Activated T-helper 9 cell treated with anti-CD3 and anti-CD28 coated beads, Interleukin-2, amount 50 U/mL, for 16 hours (primary cell): ENCODE results near the gene RAB6B.

Source experiments
- DNase-seq: peaks from one replicate; pipeline ENCODE4 v3.0.0-alpha.2; 2020; ENCODE audit warnings: low read depth

Gene RAB6B

DNA sequence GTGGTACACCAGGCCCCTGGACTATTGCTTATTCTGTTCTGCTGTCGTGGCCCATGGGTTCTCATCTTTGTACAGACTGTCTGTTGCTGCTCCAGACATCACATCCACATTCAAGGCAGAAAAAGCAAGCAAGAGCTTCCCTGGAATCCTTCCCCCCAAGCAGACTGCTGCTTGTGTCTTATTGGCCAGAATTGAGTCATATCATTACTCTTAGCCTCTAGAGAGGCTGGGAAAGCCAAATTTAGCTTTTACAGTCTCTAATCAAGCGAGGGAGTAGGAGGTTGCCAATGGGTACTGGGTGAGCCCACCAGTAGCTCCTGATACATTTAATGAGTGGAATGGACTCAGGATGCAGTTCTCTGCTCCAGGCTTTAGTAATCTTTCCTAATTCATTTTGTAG, 39.4 kb downstream of the RAB6B start:
- DNase-seq, result no peak

DNA sequence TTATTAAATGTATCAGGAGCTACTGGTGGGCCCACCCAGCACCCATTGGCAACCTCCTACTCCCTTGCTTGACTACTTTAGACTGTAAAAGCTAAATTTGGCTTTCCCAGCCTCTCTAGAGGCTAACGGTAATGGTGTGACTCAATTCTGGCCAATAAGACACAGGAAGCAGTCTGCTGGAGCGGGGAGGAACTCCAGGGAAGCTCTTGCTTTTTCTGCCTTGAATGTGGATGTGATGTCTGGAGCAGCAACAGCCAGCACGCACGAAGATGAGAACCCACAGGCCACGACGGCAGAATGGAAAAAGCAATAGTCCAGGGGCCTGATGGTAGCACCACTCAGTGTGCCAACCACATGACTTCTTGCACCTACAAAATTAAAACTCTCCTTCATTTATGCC, 39.9 kb downstream of the RAB6B start:
- DNase-seq, result no peak

DNA sequence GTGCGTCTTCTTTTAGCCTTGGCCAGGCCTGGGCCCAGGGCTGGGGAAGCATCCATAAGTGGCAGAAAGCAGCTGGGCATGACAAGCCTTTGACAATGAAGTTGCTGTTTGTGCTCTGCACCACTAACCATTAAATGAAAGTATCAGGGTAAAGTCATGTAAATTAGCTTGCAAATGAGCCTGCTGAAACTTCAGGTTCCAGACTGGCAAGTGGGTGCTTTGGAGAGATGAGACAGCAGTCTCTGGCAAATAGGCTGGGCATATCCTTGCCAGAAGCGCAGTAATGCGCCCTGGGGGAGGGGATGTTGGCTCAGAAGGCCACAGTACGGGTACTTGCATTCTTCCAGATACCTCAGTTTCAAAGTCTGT, 40.7 kb downstream of the RAB6B start:
- no peak for DNase-seq

DNA sequence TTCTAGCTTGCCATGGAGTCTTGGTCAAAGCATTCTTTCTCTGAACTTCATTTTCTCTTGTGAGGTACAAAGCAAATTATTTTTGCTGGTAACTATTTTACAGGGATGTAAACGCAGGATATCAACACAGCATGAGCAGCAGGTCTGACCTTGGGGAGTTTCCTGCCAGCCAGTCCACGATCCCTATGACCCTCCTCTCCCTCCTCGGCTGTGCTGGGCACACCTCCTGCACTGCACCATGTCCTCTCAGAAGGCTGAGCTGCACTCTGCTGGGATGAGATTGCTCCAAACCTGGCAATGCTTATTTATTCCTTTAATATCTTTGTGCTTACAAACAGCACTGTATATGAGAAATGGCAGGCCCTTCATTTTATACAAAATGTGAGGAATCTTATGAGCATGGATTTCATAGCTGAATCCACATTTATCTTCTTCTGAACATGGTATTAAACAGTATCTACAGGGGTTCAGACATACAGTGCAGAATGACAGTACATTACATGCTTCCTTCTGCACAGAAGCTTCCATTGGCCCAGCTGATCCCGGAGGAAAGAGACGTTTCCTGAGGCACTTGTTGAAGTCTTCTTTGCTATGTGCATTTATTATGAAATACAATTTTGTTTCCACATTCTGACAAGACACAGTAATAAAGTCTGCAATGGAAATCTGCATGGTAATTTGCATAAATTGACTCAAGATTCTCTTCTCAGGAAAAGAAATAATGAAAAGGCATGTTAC, 41.2 kb downstream of the RAB6B start:
- DNase-seq, result no peak

DNA sequence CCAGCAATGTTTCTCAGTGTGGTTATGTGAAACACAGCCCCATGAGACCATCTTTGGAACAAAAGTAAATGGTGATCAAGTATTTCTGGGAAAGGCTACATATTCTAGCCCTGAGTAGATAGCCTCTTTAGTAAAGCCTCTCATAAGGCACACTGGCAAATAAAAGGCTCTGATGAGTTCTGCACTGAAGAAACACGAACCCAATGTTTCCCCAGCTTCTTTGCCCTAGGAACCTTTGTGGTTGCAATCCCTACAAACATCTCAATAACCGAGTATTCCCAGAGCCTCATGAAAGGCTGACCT, 41.8 kb downstream of the RAB6B start:
- DNase-seq, result no peak

DNA sequence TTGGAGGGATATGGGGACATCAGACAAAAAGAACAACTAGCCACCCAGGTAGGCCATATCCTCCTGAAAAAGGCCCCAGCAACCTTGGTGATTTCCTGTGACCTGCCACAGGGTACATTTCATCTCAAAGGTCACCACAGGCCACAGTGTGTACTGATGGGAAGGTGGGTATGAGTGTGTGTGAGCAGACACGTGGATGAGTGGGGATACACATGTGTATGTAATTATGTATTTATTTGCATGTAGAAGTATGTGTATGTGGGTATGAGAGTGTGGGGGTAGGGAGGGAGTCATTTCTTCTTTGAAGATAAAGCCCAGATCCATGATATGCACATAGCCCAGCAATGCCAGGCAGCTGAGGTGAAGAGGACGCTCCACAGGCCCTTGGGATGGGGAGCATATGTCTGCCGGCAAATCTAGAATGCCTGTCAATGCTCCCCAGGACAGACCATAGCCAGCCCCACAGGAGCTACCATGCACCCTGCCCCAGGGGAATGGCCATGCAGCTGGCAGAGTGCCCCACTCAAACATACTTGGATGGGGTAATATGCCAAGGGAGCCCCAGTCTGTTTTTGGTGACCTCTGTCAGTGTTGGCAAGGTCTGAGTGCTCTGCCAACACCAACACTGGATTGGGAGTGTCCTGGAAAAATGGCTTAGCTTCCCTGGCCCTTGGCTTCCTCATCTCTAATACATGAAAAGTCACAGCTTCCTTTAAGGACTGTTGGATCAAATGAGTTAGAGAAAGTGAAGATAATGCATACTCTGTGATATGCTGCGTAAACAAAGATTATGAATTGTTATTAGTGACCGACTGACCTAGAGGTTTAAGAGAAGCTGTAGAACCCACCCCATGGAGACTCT, 42.4 kb downstream of the RAB6B start:
- no peak for DNase-seq

DNA sequence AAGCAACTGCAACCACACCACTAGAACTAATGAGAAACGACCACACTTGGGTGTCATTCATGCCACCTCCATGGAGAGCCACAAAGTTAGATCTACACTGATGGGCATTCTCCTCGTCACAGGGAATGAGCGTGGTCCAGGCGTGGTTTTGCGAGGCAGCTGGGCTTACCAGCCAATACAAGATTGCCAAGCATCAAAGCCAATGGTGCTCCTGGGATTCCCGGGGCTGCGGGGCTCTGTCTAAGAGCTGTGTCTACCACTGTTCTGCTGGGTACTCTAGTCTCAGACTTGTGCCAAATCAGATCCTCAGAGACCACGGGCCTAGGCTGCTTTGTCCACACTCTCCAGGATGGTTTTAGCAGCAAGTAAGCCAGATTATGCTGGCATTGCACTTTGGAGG, 43.8 kb downstream of the RAB6B start:
- DNase-seq, result no peak

DNA sequence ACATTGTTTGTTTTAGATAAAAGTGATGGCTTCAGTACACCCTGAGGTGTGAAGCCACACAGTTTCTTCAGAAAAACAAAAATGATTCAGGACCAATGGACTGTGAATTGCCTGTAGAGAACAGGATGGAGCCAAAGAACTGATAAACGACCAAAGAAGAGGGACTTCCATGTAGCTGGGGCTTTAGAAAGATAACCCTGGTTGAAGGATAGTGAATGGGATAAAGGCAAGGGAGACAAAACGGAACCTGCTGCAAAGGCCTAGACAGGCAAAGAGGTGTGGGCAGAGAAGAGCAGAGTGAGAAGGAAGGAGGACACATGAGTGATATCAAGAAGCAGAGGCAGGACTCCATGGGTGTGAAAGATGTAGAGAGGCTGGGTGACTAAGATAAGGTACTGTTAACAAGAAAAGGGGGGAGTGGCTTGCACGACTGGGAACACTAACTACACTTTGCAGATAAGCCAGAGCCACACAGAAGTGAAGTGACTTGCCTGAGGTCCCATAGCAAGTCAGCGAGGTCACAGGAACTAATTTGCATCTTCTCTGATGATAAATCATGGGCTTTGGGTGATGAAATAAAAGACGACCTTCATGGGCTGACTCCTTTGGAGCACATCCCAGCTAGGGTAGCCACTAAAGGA, 44.3 kb downstream of the RAB6B start:
- no peak for DNase-seq

DNA sequence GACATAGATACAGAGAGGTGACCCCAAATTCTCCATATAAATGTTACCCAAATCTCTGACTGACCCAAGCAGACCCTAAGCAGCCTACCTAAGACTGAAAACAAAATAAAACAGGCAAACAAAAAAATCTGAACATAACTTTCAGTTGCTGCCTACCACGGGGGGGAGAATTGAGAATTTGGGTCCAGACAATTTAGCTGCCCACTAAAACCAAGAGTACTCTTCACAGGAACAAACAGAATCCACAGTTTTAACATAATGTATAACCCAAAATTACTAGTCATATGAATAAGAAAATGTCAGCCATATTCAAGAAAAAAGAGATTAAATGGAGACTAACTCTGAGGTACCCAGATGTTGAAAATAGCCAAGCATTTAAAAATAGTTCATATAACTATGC, 45.6 kb downstream of the RAB6B start:
- no peak for DNase-seq

DNA sequence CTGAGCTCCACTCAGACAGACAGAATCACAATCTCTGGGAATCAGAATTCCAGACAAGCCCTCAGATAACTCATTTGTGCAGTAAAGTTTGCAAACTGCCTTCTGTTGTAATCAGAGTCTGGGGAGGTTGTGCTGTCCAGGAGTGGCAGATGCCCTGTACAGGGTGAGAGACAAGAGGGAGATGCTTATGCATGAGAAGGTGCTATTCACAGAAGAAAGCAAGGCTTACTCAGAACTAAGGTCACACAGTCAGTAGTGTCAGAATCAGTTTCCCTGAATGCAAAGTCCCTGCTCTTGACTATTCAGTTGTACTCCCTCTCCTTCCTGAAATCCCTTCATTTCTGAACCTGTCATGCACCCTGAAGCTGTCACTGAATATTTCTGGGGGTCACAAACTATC, 46.3 kb downstream of the RAB6B start:
- no peak for DNase-seq

DNA sequence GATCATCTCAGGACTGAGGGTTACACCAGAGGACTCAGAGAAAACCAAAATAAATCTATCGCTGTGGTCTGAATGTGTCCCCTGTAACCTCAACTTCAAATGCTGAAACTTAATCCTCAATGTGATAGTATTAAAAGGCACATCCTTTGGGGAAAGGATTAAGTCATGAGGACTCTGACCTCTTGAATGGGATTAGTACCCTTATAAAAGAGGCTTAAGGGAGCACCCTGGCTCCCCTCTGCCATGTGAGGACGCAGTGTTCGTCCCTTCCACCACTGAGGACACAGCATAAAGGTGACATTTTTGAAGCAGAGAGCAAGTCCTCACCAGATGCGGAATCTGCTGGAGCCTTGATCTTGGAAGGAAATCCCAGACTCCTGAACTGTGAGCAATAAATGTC, 50.6 kb downstream of the RAB6B start:
- no peak for DNase-seq

DNA sequence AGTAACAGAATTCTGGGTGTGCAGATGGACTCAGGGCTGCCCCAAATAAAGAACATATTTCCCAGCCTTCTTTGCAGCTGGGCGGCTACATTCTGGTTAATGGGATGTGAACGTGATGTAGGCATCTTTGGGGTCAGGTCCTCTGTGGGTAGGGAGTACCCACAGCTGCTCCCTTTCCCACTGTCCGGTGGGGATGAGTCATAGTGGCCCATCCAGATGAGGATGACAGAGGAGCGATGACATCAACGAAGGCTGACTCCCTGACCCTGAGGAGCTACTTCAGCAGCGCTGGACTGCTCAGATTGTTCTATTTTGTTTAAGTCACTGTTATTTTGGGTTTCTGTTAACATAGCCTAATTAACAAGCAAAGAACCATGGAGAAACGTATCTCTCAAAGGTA, 52.0 kb downstream of the RAB6B start:
- no peak for DNase-seq

DNA sequence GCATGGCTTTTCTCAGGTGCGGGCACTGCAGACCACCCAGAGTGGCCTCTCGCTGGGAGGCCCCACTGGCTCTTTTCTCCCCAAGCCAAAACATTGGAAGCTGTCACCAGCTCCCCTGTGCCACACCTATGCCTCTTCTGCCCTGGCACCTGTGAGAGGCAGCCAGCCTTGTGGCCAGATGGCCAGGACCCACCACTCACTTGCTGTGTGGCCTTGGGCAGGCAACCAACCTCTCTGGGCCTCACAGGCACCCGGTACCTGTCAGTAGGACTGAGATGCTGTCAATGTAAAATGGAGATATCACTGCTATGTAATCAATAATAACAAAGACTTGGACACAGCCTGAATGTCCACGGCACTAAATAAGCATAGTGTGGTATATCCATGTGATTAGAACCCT, 53.5 kb downstream of the RAB6B start:
- DNase-seq, result no peak

DNA sequence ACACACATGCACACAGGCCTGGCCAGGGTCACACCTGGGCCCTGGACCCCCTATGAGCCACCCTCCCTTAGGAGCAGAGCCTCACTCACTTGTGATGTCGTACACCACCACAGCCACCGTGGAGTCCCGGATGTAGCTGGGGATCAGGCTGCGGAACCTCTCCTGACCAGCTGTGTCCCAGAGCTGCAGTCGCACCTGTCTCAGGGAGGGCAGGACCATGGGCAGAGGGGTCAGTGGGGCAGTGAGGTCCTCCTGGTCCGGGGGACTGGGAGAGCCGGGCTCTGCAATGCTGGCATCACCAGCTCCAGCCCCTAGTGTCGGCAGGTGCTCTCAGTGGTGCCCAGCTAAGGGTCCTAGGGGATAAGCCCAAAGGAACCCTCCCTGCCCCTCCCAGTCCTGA, 54.5 kb downstream of the RAB6B start:
- no peak for DNase-seq

DNA sequence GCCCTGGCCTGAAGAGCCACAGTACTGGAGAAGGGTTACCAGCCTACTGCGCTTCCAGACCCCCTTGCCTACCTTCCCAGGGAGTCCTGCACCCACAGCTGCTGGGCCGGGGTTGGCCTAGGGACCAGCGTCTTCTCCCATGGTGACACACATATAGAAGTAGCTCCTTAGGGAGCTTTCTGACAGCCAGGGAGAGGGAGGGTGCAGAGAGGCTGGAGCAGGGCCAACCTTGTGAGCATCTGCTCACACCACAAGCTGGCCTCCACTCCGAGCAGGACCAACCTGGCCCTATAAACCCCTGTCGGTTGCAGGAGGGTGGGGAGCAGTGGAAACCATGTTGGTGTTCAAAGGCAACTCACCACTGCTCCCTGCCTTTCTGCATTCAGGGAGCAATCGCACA, 54.9 kb downstream of the RAB6B start:
- no peak for DNase-seq

DNA sequence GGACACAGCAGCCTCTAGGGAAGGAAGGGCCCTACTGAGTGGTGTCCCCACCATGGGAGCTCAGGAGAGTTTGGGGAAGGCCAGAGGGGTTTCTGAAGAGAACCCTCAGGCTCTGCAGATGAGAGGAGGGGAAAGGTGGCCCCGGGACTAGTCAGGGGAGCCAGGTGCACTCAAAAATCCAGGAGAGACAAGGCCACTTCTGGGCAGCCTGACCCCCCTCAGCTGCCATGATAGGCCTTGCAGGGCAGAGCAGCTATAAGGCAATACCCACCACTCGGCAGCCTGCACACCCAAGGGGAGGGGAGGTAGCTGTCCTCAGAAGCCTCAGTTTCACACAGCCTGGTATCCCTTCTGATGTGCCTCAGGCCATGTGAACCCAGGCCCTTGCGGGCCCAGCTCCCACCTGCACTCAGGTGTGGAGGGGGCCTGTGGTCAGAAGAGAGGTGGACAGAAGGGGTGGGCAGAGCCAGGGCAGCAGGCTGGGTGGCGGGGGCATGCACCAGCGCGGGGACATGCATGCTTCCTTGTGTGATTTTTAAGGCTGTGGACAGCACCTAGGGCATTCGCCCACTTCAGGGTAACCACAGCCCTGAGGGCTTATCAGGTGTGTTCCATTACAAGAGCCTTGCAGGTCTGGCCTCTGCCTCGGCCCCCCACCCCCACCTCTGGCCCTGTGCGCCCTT, 55.5 kb downstream of the RAB6B start:
- DNase-seq, result no peak

DNA sequence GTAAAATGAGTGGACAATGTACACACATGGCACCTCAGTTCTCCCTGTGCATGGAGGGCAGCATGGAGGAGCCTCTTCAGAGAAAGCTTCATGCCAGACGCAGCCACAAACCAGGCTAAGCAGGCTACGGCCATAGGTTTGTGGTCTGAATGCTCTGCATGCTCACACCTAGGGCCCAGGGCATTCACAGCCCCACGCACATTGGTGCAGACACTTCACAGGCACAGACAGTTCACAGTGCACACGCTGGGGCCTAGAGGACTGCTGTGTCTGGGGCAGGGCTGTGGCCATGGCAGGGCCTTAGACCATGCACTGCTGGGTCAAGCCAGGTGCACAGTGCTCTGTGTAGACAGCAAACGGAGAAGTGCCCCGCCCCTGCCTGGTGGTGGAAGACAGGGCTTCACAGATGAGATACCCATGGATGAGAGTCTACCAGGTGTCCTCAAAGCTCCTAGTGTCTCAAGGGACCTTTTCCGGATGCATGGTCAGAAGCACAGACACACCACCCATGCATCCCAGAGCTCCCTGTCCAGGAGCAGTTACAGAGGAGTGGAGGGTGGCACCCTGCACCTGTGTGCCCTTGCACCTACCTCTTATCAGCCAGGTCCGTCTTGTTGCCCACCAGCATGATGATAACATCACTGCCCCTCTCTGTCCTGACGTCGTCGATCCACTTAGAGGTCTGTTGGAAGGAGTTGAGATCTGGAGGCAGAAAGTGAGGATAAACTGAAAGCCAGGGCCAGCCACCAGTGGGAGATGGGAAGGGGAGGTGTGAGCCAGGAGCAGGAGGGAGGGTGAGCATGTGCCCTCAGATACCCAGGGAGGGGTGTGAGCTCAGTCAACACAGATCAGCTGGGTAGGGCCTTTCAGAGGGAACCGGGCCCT, 56.5 kb downstream of the RAB6B start:
- DNase-seq, result no peak

DNA sequence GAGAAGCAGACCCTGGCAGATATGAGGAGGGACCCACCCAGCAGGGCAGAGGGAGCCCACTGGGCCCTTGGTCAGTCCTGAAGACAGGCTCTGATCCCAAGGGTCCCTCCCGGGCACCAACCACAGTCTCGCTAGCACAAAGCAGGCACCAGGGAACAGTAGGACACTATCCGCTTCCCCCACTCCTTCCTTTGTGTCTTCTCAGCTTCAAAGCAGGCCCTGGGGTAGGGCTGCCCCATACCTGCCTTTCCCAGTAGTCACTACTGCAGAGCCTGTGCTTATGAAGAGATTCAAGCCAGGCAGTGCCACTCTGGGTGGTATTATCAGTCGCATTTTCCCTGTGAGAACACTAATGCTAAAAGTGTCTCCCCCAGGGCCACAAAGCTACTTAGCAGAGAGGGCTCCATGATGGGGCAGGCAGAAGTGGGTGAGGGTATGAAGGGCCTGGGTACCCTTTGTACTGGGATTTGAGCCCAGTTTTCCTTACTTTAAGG, 57.3 kb downstream of the RAB6B start:
- DNase-seq, result no peak

DNA sequence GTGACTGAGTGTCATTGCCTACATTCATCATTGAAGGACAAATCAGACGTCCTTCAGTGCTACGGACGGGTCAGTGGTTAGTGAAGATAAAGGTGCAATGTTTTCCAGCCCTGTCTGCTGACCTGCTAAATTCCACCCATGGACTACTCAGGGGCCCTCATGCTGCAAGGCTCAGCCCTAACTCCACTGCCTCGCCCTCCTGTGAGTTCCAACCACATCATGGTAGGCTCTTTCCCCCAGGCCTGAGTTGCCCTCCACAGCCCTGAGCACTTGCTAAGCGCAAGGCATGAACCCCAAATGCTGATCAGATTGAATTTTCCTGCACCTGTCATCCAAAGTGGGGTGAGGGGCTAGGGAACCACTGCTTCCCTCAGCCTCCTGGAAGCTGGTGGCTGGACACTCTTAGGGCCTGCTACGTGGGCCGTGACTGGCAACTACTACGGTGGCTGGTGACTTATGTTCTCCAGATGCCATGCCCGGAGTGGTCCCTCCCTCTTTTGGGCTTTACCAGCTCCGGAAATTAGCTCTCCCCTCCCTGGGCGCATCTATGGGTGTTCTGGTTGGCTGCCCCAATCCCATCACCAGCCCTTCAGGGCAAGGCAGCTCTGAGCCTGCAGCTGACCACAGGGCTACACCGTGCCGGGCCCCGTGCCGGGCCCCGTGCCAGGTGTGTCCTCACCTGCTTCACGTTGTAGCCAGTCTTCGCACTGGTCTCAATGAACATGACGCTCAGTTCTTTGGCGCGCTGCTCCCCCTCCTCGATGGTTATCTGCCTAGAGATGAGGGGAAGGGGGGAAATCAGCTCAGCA, 58.0 kb downstream of the RAB6B start:
- no peak for DNase-seq

DNA sequence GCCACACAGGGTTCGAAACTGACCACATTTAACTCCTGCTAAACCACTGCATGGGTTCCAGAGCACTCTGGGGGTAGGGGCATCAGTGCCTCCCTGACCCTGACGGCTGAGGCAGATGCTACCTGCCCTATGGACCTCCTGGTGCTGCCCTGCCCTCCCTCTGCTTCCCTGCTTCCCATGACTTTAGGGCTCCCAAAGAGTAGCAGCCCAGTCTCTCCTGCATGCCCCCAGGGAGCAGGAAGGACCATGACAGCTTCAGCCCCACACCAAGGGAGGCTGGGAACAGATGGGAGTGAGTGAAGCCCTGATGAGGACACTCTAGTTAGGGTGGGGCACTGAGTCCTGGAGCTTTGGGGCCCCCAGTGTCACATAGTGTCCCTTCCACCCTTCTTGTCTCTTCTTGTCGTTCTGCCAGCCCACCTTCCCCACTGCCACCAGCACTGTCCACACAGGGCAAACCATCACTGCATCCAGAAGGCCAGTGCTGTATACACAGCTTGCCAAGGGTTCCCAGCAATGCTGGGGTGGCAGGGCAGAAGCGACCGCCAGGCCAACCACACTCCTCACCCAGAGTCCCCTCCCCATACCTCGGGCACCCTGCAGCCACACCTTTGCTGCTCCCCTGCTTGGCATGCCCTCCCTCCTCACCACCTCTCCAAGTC, 59.1 kb downstream of the RAB6B start:
- no peak for DNase-seq
